ENCODE measurements around the gene KRT85. TPM values are rescaled to one million over a fixed set of nuclear protein-coding genes. Genes with fewer than 3 reads are reported as not detected.

Gene KRT85
- total and polyA plus RNA-seq, 2 donors: 0.24 to 0.59 TPM

DNA sequence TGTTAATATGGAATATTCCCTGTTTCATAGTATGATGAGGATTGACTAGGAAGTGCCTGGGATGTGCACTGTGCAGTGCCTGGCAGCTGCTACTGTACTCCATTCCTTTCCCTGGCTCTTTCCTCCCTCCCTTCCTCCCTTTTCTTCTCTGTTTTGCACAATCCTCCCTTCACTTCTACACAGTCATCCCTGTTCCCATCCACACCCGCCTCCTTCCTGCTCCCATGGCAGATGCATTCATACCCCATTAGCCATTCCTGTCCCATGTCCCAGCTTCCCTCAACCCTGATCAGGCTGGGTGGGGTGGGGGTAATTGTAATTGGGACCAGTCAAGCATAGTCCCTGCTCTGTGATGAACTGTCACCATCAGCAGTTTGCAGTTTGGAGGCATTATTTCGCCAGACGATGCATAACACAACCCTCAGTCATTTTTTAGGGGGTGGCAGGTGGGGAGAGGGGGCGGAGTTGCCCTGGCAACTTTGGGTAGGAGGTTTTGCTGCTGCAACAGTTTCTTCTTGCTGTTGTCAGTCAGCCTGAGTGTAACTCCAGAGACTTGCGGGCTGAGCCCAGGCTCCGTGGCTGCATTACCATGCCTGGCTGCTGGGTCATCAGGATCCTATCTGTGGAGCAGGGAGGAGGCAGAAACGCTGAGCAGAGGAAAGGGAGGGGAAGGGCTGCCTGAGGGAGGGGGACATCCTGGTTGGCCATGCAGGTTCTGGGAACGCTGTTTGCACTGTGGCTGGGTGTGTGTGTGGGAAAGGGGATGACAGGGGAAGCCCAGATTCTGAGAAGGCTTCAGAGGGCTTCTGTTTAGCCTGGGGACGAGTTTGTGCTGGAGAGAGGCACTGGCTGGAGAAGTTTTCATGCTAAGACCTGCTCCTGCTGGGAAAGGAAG is 22.3 kb upstream of the KRT85 start:
- Histone ChIP-seq H3K36me3 (ENCODE audit: control insufficient read depth in 2 of 2, insufficient read depth in 2 of 2, low read length in 1 of 2) (no peaks in the 10 kb centered on the region), H3K27me3 (ENCODE audit: control insufficient read depth in 2 of 2, insufficient read depth in 1 of 2, low read length in 1 of 2) (peaks cover 2 to 9% of the 10 kb centered on the region in 2 donors), H3K4me1 (ENCODE audit: control insufficient read depth in 2 of 2, insufficient read depth in 2 of 2, low read length in 2 of 2) (peaks cover 0 to 30% of the 10 kb centered on the region in 2 donors), H3K9me3 (ENCODE audit: control insufficient read depth in 2 of 2, insufficient read depth in 1 of 2, low read length in 1 of 2) (no peaks in the 10 kb centered on the region), H3K4me3 (ENCODE audit: low read length in 2 of 2) (no peak overlapping the region), H3K27ac (ENCODE audit: low read depth in 1 of 2, low read length in 1 of 2) (peak overlapping the region; percentile 62 to 72)
- 60% methylated on average over 9 of the region's 9 CpGs for whole genome bisulfite sequencing
- peak in 3 of 9 donors; percentile 14 to 28 (median 14) for DNase-seq (ENCODE audit: low read depth in 6 of 9, low spot score in 9 of 9)

DNA sequence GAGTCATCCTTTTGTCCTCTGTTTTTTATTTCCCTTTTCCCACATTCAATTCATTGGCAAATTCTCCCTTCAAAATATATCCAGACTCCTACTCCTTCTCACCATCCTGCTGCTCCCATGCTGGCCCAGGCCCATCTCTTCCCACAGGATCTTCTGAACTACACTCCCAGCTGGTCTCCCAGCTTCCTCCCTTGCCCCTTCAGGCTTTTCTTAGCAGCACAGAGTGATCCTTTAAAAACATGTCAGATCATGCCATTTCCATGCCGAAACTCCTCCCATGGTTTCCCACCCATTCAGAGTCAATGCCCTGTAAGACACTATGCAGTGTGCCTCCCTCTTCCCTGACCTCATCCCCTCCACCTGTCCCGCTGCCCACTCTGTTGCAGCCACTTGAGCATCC is 20.6 kb upstream of the KRT85 start:
- peaks cover 0 to 27% of the 10 kb centered on the region in 2 donors for H3K4me1 ChIP-seq (ENCODE audit: control insufficient read depth in 2 of 2, insufficient read depth in 2 of 2, low read length in 2 of 2)
- H3K36me3 ChIP-seq (ENCODE audit: control insufficient read depth in 2 of 2, insufficient read depth in 2 of 2, low read length in 1 of 2): no peaks in the 10 kb centered on the region
- WGBS: 93% methylated on average over 2 of the region's 2 CpGs
- DNase-seq (ENCODE audit: low read depth in 6 of 9, low spot score in 9 of 9): no peak
- H3K4me3 ChIP-seq (ENCODE audit: low read length in 2 of 2): no peak overlapping the region
- no peaks in the 10 kb centered on the region for H3K9me3 ChIP-seq (ENCODE audit: control insufficient read depth in 2 of 2, insufficient read depth in 1 of 2, low read length in 1 of 2)
- H3K27me3 ChIP-seq (ENCODE audit: control insufficient read depth in 2 of 2, insufficient read depth in 1 of 2, low read length in 1 of 2): peaks cover 2 to 9% of the 10 kb centered on the region in 2 donors
- H3K27ac ChIP-seq (ENCODE audit: low read depth in 1 of 2, low read length in 1 of 2): peak overlapping the region in 1 of 2 donors; percentile 40

DNA sequence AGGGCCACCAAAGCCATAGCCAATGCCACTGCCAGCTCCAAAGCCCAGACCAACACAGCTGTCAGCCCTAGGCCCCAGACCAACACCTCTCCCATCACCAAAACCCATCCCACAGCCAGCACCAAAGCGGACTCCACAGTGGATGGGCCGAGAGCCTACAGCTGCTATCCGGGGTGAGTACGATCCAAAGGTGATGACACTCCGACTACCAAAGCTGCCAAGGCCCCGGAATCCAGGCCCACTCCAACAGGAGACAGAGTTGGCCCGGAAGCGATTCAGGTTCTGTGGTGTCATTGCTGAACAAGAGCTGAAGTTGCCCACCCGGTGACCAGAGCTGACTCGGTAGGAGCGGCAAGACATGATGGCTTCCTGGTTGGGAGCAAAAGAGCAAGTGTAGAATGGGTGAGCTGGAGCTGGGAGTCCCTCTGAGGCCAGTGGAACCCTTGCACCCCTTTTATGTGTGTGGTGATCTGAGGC is 18.0 kb upstream of the KRT85 start, which contains the start of gene KRT84:
TSS of gene KRT84 (minus strand) at position 427 of the 477 bp plus-strand sequence. CDS start at position 360, 67 bp downstream.
- H3K36me3 ChIP-seq (ENCODE audit: control insufficient read depth in 2 of 2, insufficient read depth in 2 of 2, low read length in 1 of 2): no peaks in the 10 kb centered on the region
- no peak for DNase-seq (ENCODE audit: low read depth in 6 of 9, low spot score in 9 of 9)
- WGBS: 99% methylated on average over 11 of the region's 11 CpGs
- no peak within 1 kb of the TSS for H3K27ac ChIP-seq (ENCODE audit: low read depth in 1 of 2, low read length in 1 of 2)
- no peaks in the 10 kb centered on the region for H3K9me3 ChIP-seq (ENCODE audit: control insufficient read depth in 2 of 2, insufficient read depth in 1 of 2, low read length in 1 of 2)
- peaks cover 2 to 14% of the 10 kb centered on the region in 2 donors for H3K27me3 ChIP-seq (ENCODE audit: control insufficient read depth in 2 of 2, insufficient read depth in 1 of 2, low read length in 1 of 2)
- peaks cover 0 to 7% of the 10 kb centered on the region in 2 donors for H3K4me1 ChIP-seq (ENCODE audit: control insufficient read depth in 2 of 2, insufficient read depth in 2 of 2, low read length in 2 of 2)
- H3K4me3 ChIP-seq (ENCODE audit: low read length in 2 of 2): no peak within 1 kb of the TSS

DNA sequence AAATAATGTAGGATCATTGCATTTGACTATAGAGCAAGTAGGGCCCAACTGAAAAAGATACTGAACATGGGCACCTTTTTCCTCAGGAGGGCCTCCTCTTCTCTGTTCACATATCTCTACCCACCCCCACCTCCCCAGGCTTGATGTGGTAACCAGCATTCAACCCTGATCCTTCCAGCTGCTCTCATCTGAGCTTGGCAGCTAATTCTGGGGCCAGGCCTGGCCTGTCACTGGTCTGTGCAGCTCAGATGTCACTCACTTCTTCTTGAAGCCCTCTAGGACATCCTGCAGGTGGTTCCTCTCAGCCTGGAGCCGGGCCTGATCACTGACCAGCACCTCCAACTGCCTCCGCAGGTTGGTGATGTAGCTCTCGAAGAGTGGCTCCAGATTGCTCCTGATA is 16.1 kb upstream of the KRT85 start:
- no peak overlapping the region for H3K4me3 ChIP-seq (ENCODE audit: low read length in 2 of 2)
- H3K27ac ChIP-seq (ENCODE audit: low read depth in 1 of 2, low read length in 1 of 2): no peak overlapping the region
- H3K9me3 ChIP-seq (ENCODE audit: control insufficient read depth in 2 of 2, insufficient read depth in 1 of 2, low read length in 1 of 2): no peaks in the 10 kb centered on the region
- WGBS: 81% methylated on average over 3 of the region's 3 CpGs
- no peaks in the 10 kb centered on the region for H3K36me3 ChIP-seq (ENCODE audit: control insufficient read depth in 2 of 2, insufficient read depth in 2 of 2, low read length in 1 of 2)
- peak in 2 of 9 donors; percentile 6 to 18 for DNase-seq (ENCODE audit: low read depth in 6 of 9, low spot score in 9 of 9)
- H3K27me3 ChIP-seq (ENCODE audit: control insufficient read depth in 2 of 2, insufficient read depth in 1 of 2, low read length in 1 of 2): peaks cover under 1 to 18% of the 10 kb centered on the region in 2 donors
- H3K4me1 ChIP-seq (ENCODE audit: control insufficient read depth in 2 of 2, insufficient read depth in 2 of 2, low read length in 2 of 2): no peaks in the 10 kb centered on the region

DNA sequence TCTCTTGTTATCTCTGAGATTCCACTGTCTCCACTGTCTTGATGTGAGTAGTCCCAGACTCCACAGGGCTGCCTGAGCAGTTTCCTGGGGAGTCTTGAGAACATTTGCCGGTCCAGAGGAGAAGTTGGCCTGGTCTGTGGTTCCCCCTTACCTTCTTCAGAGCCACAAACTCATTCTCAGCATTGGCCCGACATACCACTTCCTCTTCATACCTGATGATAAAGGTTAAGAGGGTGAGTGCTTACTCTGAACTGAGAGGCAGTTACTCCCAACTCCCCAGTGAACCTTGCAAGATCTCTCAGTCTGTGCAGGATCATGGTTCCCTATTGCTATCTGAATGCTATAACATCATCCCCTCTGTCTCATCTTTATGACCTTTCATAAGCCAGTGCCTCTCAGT is 15.6 kb upstream of the KRT85 start:
- Histone ChIP-seq H3K27ac (ENCODE audit: low read depth in 1 of 2, low read length in 1 of 2) (no peak overlapping the region), H3K9me3 (ENCODE audit: control insufficient read depth in 2 of 2, insufficient read depth in 1 of 2, low read length in 1 of 2) (no peaks in the 10 kb centered on the region), H3K4me3 (ENCODE audit: low read length in 2 of 2) (no peak overlapping the region), H3K36me3 (ENCODE audit: control insufficient read depth in 2 of 2, insufficient read depth in 2 of 2, low read length in 1 of 2) (no peaks in the 10 kb centered on the region), H3K27me3 (ENCODE audit: control insufficient read depth in 2 of 2, insufficient read depth in 1 of 2, low read length in 1 of 2) (peaks cover 0 to 17% of the 10 kb centered on the region in 2 donors), H3K4me1 (ENCODE audit: control insufficient read depth in 2 of 2, insufficient read depth in 2 of 2, low read length in 2 of 2) (no peaks in the 10 kb centered on the region)
- WGBS: 4% methylated on average over 2 of the region's 2 CpGs
- peak in 2 of 9 donors; percentile 7 to 25 for DNase-seq (ENCODE audit: low read depth in 6 of 9, low spot score in 9 of 9)

DNA sequence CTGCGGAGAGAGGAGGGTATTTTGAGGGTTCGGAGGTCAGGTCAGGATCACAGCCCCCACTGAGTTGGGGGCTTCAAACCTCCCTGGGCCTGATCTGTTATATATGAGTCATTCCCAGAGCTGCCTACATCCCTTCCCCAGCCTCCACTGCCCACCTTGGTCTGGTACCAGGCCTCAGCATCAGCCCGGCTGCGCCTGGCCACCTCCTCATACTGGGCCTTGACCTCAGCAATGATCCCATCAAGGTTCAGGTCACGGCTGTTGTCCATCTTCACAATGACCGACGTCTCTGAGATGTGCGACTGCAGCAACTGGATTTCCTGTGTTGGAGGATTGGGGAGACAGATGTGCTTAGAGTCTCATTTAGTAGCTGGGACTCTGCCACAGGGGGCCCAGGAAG is 13.9 kb upstream of the KRT85 start:
- WGBS: 94% methylated on average over 8 of the region's 8 CpGs

DNA sequence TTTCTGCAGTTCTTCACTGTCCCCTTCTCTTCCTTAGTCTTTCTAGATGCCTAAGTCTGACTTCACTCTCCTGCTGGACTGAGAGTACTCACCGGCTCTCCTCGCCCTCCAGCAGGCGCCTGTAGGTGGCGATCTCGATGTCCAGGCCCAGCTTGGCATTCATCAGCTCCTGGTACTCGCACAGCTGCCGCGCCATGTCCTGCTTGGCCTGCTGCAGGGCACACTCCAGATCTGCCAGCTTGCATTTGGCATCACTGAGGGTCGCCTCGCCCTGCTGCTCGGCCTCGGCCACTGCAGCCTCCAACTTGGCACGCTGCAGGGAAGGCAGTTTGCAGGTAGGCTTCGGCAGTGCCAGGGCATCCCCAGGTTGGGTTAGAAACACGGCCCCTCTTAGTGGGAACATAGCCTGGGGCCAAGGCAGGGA is 13.0 kb upstream of the KRT85 start:
- H3K36me3 ChIP-seq (ENCODE audit: control insufficient read depth in 2 of 2, insufficient read depth in 2 of 2, low read length in 1 of 2): no peaks in the 10 kb centered on the region

More for the DNA sequence above, 13.9 kb upstream of the KRT85 start:
- H3K4me1 ChIP-seq (ENCODE audit: control insufficient read depth in 2 of 2, insufficient read depth in 2 of 2, low read length in 2 of 2): no peaks in the 10 kb centered on the region
- H3K27me3 ChIP-seq (ENCODE audit: control insufficient read depth in 2 of 2, insufficient read depth in 1 of 2, low read length in 1 of 2): peaks cover 0 to 21% of the 10 kb centered on the region in 2 donors
- H3K27ac ChIP-seq (ENCODE audit: low read depth in 1 of 2, low read length in 1 of 2): no peak overlapping the region
- H3K4me3 ChIP-seq (ENCODE audit: low read length in 2 of 2): no peak overlapping the region
- H3K36me3 ChIP-seq (ENCODE audit: control insufficient read depth in 2 of 2, insufficient read depth in 2 of 2, low read length in 1 of 2): no peaks in the 10 kb centered on the region
- DNase-seq (ENCODE audit: low read depth in 6 of 9, low spot score in 9 of 9): no peak
- no peaks in the 10 kb centered on the region for H3K9me3 ChIP-seq (ENCODE audit: control insufficient read depth in 2 of 2, insufficient read depth in 1 of 2, low read length in 1 of 2)

DNA sequence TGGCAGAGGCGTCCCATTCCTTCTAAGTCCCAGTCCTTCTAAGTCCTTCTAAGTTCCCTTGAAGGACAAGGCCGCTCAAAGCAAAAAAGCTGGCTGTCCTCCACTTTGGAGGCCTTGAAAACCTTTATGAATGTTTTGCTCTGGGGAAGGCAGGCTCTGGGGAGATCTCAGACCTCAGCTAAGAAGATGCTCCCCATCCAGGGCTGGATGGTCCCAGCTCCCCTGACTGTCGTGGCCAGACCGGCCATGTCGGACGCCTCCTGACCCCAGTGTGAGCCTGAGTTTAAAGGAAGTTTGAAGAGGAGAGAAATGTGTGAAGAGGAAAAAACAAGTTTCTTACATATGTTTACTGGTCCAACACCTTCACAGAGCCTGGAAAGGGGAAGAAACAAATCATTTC is 12.3 kb upstream of the KRT85 start:
- Histone ChIP-seq H3K9me3 (ENCODE audit: control insufficient read depth in 2 of 2, insufficient read depth in 1 of 2, low read length in 1 of 2) (no peaks in the 10 kb centered on the region), H3K27ac (ENCODE audit: low read depth in 1 of 2, low read length in 1 of 2) (no peak overlapping the region), H3K4me3 (ENCODE audit: low read length in 2 of 2) (no peak overlapping the region), H3K27me3 (ENCODE audit: control insufficient read depth in 2 of 2, insufficient read depth in 1 of 2, low read length in 1 of 2) (peaks cover 0 to 19% of the 10 kb centered on the region in 2 donors), H3K36me3 (ENCODE audit: control insufficient read depth in 2 of 2, insufficient read depth in 2 of 2, low read length in 1 of 2) (no peaks in the 10 kb centered on the region), H3K4me1 (ENCODE audit: control insufficient read depth in 2 of 2, insufficient read depth in 2 of 2, low read length in 2 of 2) (no peaks in the 10 kb centered on the region)
- 84% methylated on average over 6 of the region's 6 CpGs for WGBS
- no peak for DNase-seq (ENCODE audit: low read depth in 6 of 9, low spot score in 9 of 9)

More for the DNA sequence above, 13.0 kb upstream of the KRT85 start:
- no peak overlapping the region for H3K4me3 ChIP-seq (ENCODE audit: low read length in 2 of 2)
- H3K27ac ChIP-seq (ENCODE audit: low read depth in 1 of 2, low read length in 1 of 2): no peak overlapping the region
- 69% methylated on average over 15 of the region's 15 CpGs for whole genome bisulfite sequencing
- peaks cover 0 to 21% of the 10 kb centered on the region in 2 donors for H3K27me3 ChIP-seq (ENCODE audit: control insufficient read depth in 2 of 2, insufficient read depth in 1 of 2, low read length in 1 of 2)
- H3K4me1 ChIP-seq (ENCODE audit: control insufficient read depth in 2 of 2, insufficient read depth in 2 of 2, low read length in 2 of 2): no peaks in the 10 kb centered on the region
- no peak for DNase-seq (ENCODE audit: low read depth in 6 of 9, low spot score in 9 of 9)
- no peaks in the 10 kb centered on the region for H3K9me3 ChIP-seq (ENCODE audit: control insufficient read depth in 2 of 2, insufficient read depth in 1 of 2, low read length in 1 of 2)

DNA sequence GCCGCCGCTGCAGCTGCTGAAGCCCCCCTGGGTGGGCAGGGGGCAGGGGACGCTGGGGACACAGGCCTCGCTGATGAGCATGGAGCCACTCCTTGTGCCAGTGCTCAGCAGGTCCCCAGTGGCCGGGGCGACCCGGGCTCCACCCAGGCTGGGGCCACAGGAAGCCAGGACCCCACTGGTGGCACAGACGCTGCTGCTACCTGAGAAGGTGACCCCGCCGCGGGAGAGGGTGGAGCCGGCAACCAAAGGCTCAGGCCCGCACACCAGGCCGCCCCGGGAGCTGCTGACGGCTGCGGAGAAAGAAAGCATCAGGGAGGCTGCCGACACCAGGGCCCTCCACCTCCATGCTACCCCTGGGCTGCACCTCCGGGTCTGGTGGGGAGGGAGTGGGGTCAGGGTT is 10.8 kb upstream of the KRT85 start:
- H3K27ac ChIP-seq (ENCODE audit: low read depth in 1 of 2, low read length in 1 of 2): no peak overlapping the region
- H3K4me3 ChIP-seq (ENCODE audit: low read length in 2 of 2): no peak overlapping the region
- 90% methylated on average over 19 of the region's 19 CpGs for WGBS
- no peaks in the 10 kb centered on the region for H3K36me3 ChIP-seq (ENCODE audit: control insufficient read depth in 2 of 2, insufficient read depth in 2 of 2, low read length in 1 of 2)
- no peaks in the 10 kb centered on the region for H3K9me3 ChIP-seq (ENCODE audit: control insufficient read depth in 2 of 2, insufficient read depth in 1 of 2, low read length in 1 of 2)
- H3K4me1 ChIP-seq (ENCODE audit: control insufficient read depth in 2 of 2, insufficient read depth in 2 of 2, low read length in 2 of 2): no peaks in the 10 kb centered on the region
- peaks cover 0 to 19% of the 10 kb centered on the region in 2 donors for H3K27me3 ChIP-seq (ENCODE audit: control insufficient read depth in 2 of 2, insufficient read depth in 1 of 2, low read length in 1 of 2)
- DNase-seq (ENCODE audit: low read depth in 6 of 9, low spot score in 9 of 9): no peak

Data from thymus (tissue), 11 donors.